K562 (cell line): ENCODE measurements around the gene SAXO1. TPM values are rescaled to one million over a fixed set of nuclear protein-coding genes. Genes with fewer than 3 reads are reported as not detected.
"Not testable (repeated sequence)": the region's sequence is repeated elsewhere in the genome, so short reads cannot be mapped to it uniquely, and the experiment has no call there.

Experiments used
- ATAC-seq: fragments of 200-7000 bp; cut with Tn5 transposase; 3 replicates; pipeline ENCODE4 v1.9.1; 2020; ENCODE audit warnings: moderate library complexity
- BruUV-seq: library from RNA; stranded (reverse); fragments of 400-500 nt; replicated peaks from 2 replicates; lab custom pipeline; 2021; lab: Mats Ljungman, UMichigan
- CTCF ChIA-PET: fragments of 300-600 bp; formaldehyde crosslinking; extraction: SDS; loops from one replicate; lab custom pipeline; 2021; ENCODE audit warnings: low intra/inter-chr PET ratio; lab: Yijun Ruan, JAX
- POLR2A ChIA-PET: fragments of 300-600, 350-650 bp; sonication (Branson Sonifier 250); formaldehyde crosslinking; extraction: SDS; loops from one replicate; lab custom pipeline; 2021; ENCODE audit warnings: antibody characterized with exemption, inconsistent platforms; lab: Yijun Ruan, JAX
- DNase-seq, 4 experiments: peaks; one replicate each; pipeline versions ENCODE4 v3.0.0 to v3.0.0-alpha.2; 2011 to 2018; ENCODE audit warnings: low spot score in 3 of 4, mixed read lengths in 3 of 4; ENCODE audit errors: extremely low read depth in 1 of 4
- FAIRE-seq: peaks from 2 replicates; lab custom pipeline; 2011; peaks lifted over from hg19 to GRCh38; lab: Jason Lieb, UNC
- H2AFZ ChIP-seq: 2 replicates; pipeline ENCODE4 v1.6.0; 2011; ENCODE audit warnings: low read depth, low read length, control low read depth, inconsistent platforms
- H3K27ac ChIP-seq: fragments of 200-600 bp; 3 replicates; pipeline ENCODE4 v1.8.0; 2011; ENCODE audit warnings: low read depth, mild to moderate bottlenecking, control low read depth, inconsistent platforms, low read length, moderate library complexity, mixed read lengths; ENCODE audit errors: extremely low read depth
- H3K27me3 ChIP-seq, 2 experiments: fragments of 300-600 bp in 1 of 2; 2 replicates in 1 of 2; 3 replicates in 1 of 2; pipeline versions ENCODE4 v1.6.0 to v1.8.0; 2011; ENCODE audit warnings: inconsistent platforms in 2 of 2, low read length in 2 of 2, mild to moderate bottlenecking in 1 of 2, mixed read lengths in 1 of 2, moderate library complexity in 1 of 2; ENCODE audit not compliant: control insufficient read depth in 2 of 2, insufficient read depth in 2 of 2
- H3K36me3 ChIP-seq: fragments of 300-600 bp; 3 replicates; pipeline ENCODE4 v1.8.0; 2011; ENCODE audit warnings: mild to moderate bottlenecking, low read length, inconsistent platforms; ENCODE audit not compliant: control insufficient read depth, insufficient read depth
- H3K4me1 ChIP-seq, 2 experiments: fragments of 200-600 bp in 1 of 2; replicated peaks in 1 of 2; 2 replicates in 1 of 2; 3 replicates in 1 of 2; pipeline versions ENCODE4 v1.5.1 to v1.8.0; 2011; ENCODE audit warnings: inconsistent platforms in 2 of 2, low read length in 2 of 2, mild to moderate bottlenecking in 1 of 2, mixed read lengths in 1 of 2, moderate library complexity in 1 of 2; ENCODE audit not compliant: control insufficient read depth in 2 of 2, insufficient read depth in 2 of 2
- H3K4me2 ChIP-seq: 2 replicates; pipeline ENCODE4 v1.6.1; 2011; ENCODE audit warnings: low read length, control low read depth, inconsistent platforms, mixed read lengths; ENCODE audit not compliant: insufficient read depth
- H3K4me3 ChIP-seq: fragments of 200-600 bp; sonication (generic), shearing (Covaris generic); 2 replicates; pipeline ENCODE4 v1.5.1; 2016; ENCODE audit warnings: control low read depth, inconsistent platforms
- H3K79me2 ChIP-seq: fragments of 200-600 bp; 3 replicates; pipeline ENCODE4 v1.8.0; 2011; ENCODE audit warnings: low read length, inconsistent platforms; ENCODE audit not compliant: control insufficient read depth, insufficient read depth
- H3K9ac ChIP-seq, 2 experiments: 2 replicates each; pipeline versions ENCODE4 v1.6.0 to v1.6.1; 2011; ENCODE audit warnings: low read depth in 2 of 2, low read length in 2 of 2, control low read depth in 1 of 2, inconsistent platforms in 1 of 2, mild to moderate bottlenecking in 1 of 2, mixed read lengths in 1 of 2; ENCODE audit not compliant: insufficient read depth in 1 of 2
- H3K9me1 ChIP-seq: one replicate; pipeline ENCODE4 v1.6.0; 2011; ENCODE audit warnings: inconsistent platforms, mild to moderate bottlenecking, low read length, moderate library complexity; ENCODE audit not compliant: control insufficient read depth, insufficient read depth
- H3K9me3 ChIP-seq: replicated peaks from 2 replicates; pipeline ENCODE4 v1.5.1; 2011; ENCODE audit warnings: low read depth, low read length, inconsistent platforms; ENCODE audit not compliant: control insufficient read depth, insufficient read depth
- H4K20me1 ChIP-seq: replicated peaks from 2 replicates; pipeline ENCODE4 v1.6.1; 2011; ENCODE audit warnings: low read length, inconsistent platforms, mixed read lengths; ENCODE audit not compliant: control insufficient read depth, insufficient read depth
- ASH1L ChIP-seq: fragments of 450-650 bp; IDR thresholded peaks from 2 replicates; pipeline ENCODE4 v1.6.1; 2018; ENCODE audit warnings: borderline replicate concordance, mild to moderate bottlenecking, low read depth; ENCODE audit not compliant: partially characterized antibody
- C11orf30 ChIP-seq: fragments of 450-650 bp; IDR thresholded peaks from 2 replicates; pipeline ENCODE4 v1.6.1; 2016; ENCODE audit warnings: low read depth, mild to moderate bottlenecking
- MAFF ChIP-seq: IDR thresholded peaks from 2 replicates; pipeline ENCODE4 v1.6.1; 2012; ENCODE audit warnings: low read length, improper control_type of control experiment
- MAFG ChIP-seq: fragments of 450-650 bp; conservative IDR thresholded peaks from 2 replicates; pipeline ENCODE4 v1.6.1; 2016; ENCODE audit warnings: missing genetic modification characterization, missing compliant biosample characterization
- MAFK ChIP-seq: IDR thresholded peaks from 2 replicates; pipeline ENCODE4 v1.6.1; 2011; ENCODE audit warnings: low read length, improper control_type of control experiment
- NFYB ChIP-seq: IDR thresholded peaks from 2 replicates; pipeline ENCODE4 v1.6.1; 2011; ENCODE audit warnings: mild to moderate bottlenecking, moderate library complexity; ENCODE audit not compliant: insufficient read length; ENCODE audit errors: extremely low read depth
- ZNF316 ChIP-seq: fragments of 450-650 bp; IDR thresholded peaks from 2 replicates; pipeline ENCODE4 v1.6.1; 2016
- WGBS: fragments of 100-300 bp; shearing (Covaris generic); methylation state at CpG from one replicate; pipeline ENCODE4 v1.1.6; 2016; ENCODE audit warnings: low coverage, mixed read lengths; ENCODE audit not compliant: insufficient coverage; ENCODE audit errors: missing lambda C conversion rate; 5-methylcytosine and 5-hydroxymethylcytosine counted together
- in situ Hi-C: fragments of 300-500 bp; cut with MboI; formaldehyde crosslinking; loops from 4 replicates; pipeline ENCODE4 v1.15.0; 2018; ENCODE audit warnings: inconsistent platforms, mixed read lengths
- intact Hi-C: fragments of 100-400 bp; cut with micrococcal nuclease; formaldehyde crosslinking; loops from 2 replicates; pipeline ENCODE4 v1.14.2; 2022
- polyA plus RNA-seq, 8 experiments: library from polyadenylated mRNA; depleted of rRNA in 4 of 8; stranded (reverse) in 5 of 8; unstranded in 3 of 8; fragments of >200 nt; fragmentation: Nextera tagmentation in 2 of 8; fragmentation: Illumina TruSeq in 1 of 8; extraction: Ambion mirVana in 2 of 8; extraction: Trizol in 1 of 8; gene quantifications; 2 replicates each; pipeline versions ENCODE4 v1.2.1 to v1.2.3, GENCODE V29; 2011 to 2014; ENCODE audit warnings: inconsistent platforms in 1 of 8, missing spikeins in 1 of 8
- total RNA-seq, 7 experiments: library from RNA; depleted of rRNA in 6 of 7; stranded (reverse); fragments of >200 nt in 6 of 7; fragmentation: Illumina TruSeq in 2 of 7; extraction: Trizol in 2 of 7; gene quantifications; 2 replicates each; pipeline versions ENCODE4 v1.2.1 to v1.2.3, GENCODE V29; 2011 to 2021; ENCODE audit warnings: low replicate concordance in 1 of 7

The SAXO1 gene
- total and polyA plus RNA-seq, 9 of the 15 experiments (the other 6 are each of a cell fraction or from before 2014, with no cell fraction given), result 0.04 TPM; not detected in 8

DNA sequence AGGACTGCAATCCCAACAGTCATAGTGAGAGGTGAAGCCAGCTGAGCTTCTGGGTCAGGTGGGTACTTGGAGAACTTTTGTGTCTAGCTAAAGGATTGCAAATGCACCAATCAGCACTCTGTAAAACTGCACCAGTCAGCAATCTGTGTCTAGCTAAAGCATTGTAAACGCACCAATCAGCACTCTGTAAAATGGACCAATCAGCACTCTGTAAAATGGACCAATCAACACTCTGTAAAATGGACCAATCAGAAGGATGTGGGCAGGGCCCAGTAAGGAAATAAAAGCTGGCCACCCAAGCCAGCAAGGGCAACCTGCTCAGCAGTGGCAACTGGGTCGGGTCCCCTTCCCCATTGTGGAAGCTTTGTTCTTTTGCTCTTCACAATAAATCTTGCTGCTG, 11.4 kb downstream of the SAXO1 start:
- H3K4me2 ChIP-seq, ATAC-seq, DNase-seq, H3K36me3 ChIP-seq, H3K79me2 ChIP-seq, H3K9me1 ChIP-seq, H3K9me3 ChIP-seq, intact Hi-C loops, H3K4me1 ChIP-seq: not testable (repeated sequence)
- H2AFZ ChIP-seq, result 0 out of 2 replicates have a peak overlapping the region, but pooled peaks have one; percentile 24
- peak; percentile 56 for TF ChIP-seq MAFF
- peak; percentile 42 for TF ChIP-seq NFYB
- peak; percentile 78 for TF ChIP-seq C11orf30
- TF ChIP-seq MAFK, result peak; percentile 56
- TF ChIP-seq MAFG (tag), result peak; percentile 64
- TF ChIP-seq ASH1L, result peak; percentile 50
- TF ChIP-seq ZNF316, result peak; percentile 90
- TF ChIP-seq, all 486 proteins: peak for 7; not testable (repeated sequence) for 479
- H3K27me3 ChIP-seq, H3K27ac ChIP-seq, H3K4me3 ChIP-seq, H3K9ac ChIP-seq, H4K20me1 ChIP-seq, FAIRE-seq, BruUV-seq, CTCF ChIA-PET: not testable (repeated sequence)
- in situ Hi-C loops, result loop anchor here (10.0 kb wide), 2 partner anchors 767 to 1217 kb away; no protein-coding TSS in a partner anchor
- WGBS, result 0% methylated on average over 2 of the region's 2 CpGs
- POLR2A ChIA-PET, result interaction anchor here (0.6 kb wide), 1 partner anchor 368 kb away, joined by 3 read pairs; no protein-coding TSS in a partner anchor
